ENCODE results near the gene TNNI3K.

DNA sequence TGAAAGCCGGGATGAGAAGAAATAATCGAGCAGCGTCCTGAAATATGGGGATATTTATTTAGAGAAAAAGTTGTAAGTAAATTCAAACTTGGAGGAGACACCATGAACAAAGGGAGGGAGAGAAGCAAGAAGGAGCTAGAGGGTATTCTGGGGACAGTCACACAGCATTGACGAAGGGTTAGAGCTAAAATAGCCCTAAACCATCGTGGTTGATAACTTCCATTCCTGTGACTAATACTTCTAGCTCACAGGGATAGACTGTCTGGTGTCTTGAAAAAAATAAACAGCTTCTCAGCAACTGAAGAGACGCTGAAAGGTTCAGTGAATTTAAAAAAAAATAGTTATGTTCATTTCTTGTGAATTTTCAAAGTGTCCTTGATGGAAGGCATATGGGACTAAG, 190.5 kb downstream of the TNNI3K start:
- TF ChIP-seq, protein P1, sequence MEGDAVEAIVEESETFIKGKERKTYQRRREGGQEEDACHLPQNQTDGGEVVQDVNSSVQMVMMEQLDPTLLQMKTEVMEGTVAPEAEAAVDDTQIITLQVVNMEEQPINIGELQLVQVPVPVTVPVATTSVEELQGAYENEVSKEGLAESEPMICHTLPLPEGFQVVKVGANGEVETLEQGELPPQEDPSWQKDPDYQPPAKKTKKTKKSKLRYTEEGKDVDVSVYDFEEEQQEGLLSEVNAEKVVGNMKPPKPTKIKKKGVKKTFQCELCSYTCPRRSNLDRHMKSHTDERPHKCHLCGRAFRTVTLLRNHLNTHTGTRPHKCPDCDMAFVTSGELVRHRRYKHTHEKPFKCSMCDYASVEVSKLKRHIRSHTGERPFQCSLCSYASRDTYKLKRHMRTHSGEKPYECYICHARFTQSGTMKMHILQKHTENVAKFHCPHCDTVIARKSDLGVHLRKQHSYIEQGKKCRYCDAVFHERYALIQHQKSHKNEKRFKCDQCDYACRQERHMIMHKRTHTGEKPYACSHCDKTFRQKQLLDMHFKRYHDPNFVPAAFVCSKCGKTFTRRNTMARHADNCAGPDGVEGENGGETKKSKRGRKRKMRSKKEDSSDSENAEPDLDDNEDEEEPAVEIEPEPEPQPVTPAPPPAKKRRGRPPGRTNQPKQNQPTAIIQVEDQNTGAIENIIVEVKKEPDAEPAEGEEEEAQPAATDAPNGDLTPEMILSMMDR (IDR thresholded peaks at IDR 0.05) = no peak
- no peak for TF ChIP-seq POLR2A (IDR thresholded peaks at IDR 0.05)
